Kidney (tissue), 14 donors: ENCODE data around the gene CHD9. TPM values are rescaled to one million over a fixed set of nuclear protein-coding genes. Genes with fewer than 3 reads are reported as not detected.

Experiments used
- DNase-seq, 5 donors: peaks; one replicate each; pipeline ENCODE4 v3.0.0-alpha.2; 2013 to 2020
- FAIRE-seq: peaks from 2 replicates; lab custom pipeline; 2012; peaks lifted over from hg19 to GRCh38; lab: Jason Lieb, UNC
- H3K27ac ChIP-seq, 2 donors: one replicate each; pipeline ENCODE4 v1.7.0; 2013; ENCODE audit warnings: low read depth in 2 of 2, low read length in 2 of 2, inconsistent platforms in 1 of 2
- H3K27me3 ChIP-seq: one replicate; pipeline ENCODE4 v1.7.1; 2013; ENCODE audit warnings: low read length, inconsistent platforms; ENCODE audit not compliant: control insufficient read depth, insufficient read depth
- H3K36me3 ChIP-seq, 3 donors: one replicate each; pipeline versions ENCODE4 v1.7.0 to v1.7.1; 2013; ENCODE audit warnings: low read length in 3 of 3, control low read depth in 1 of 3, inconsistent platforms in 1 of 3; ENCODE audit not compliant: insufficient read depth in 3 of 3, control insufficient read depth in 2 of 3
- H3K4me1 ChIP-seq, 3 donors: one replicate each; pipeline versions ENCODE4 v1.7.0 to v1.7.1; 2013; ENCODE audit warnings: low read length in 3 of 3, inconsistent platforms in 1 of 3, low read depth in 1 of 3; ENCODE audit not compliant: control insufficient read depth in 2 of 3, insufficient read depth in 2 of 3
- H3K4me3 ChIP-seq, 3 donors: one replicate each; pipeline versions ENCODE4 v1.7.0 to v1.8.1; 2013; ENCODE audit warnings: low read length in 3 of 3, control low read depth in 1 of 3, inconsistent platforms in 1 of 3
- H3K9ac ChIP-seq, 3 donors: one replicate each; pipeline versions ENCODE4 v1.7.0 to v1.7.1; 2013; ENCODE audit warnings: low read length in 3 of 3, control low read depth in 1 of 3, inconsistent platforms in 1 of 3
- H3K9me3 ChIP-seq, 3 donors: one replicate each; pipeline versions ENCODE4 v1.7.0 to v1.7.1; 2013; ENCODE audit warnings: low read length in 3 of 3, control low read depth in 1 of 3, inconsistent platforms in 1 of 3; ENCODE audit not compliant: control insufficient read depth in 2 of 3, insufficient read depth in 1 of 3
- CTCF ChIP-seq: IDR thresholded peaks from 3 replicates; pipeline ENCODE4 v1.5.1; 2012; ENCODE audit warnings: mild to moderate bottlenecking, moderate library complexity, borderline replicate concordance; ENCODE audit not compliant: insufficient read depth; ENCODE audit errors: extremely low read depth
- intact Hi-C: fragments of 100-400 bp; cut with DNase I; formaldehyde crosslinking; loops from one replicate; pipeline ENCODE4 v1.11.1; 2022
- polyA plus RNA-seq: library from polyadenylated mRNA; stranded (reverse); fragments of 350-450 nt; fragmentation: Illumina TruSeq; extraction: RNeasy Lipid Tissue Mini Kit (QIAGEN cat#74804); gene quantifications from one replicate; pipeline ENCODE4 v1.2.3, GENCODE V29; 2014; ENCODE audit warnings: low read depth, low replicate concordance; ENCODE audit not compliant: insufficient read depth
- total RNA-seq: library from RNA; stranded (reverse); fragmentation: NEBNext Ultra II Directional; extraction: Animal tissue kit (Norgen Biotek cat#: 25700); gene quantifications from one replicate; pipeline ENCODE4 v1.2.1, GENCODE V29; 2021
- donor health status: control.
- donor health status: control.
- donor health status: control.
- donor health status: control.
- donor health status: control.
- donor health status: DM: yes; HTN: yes; CAD: no.
- donor health status: Normal renal cell carcinoma (clear cell type).

The CHD9 gene
- total and polyA plus RNA-seq, 2 donors from 2014 or later, result 9.4 to 83.7 TPM

GRCh38 chr16:53257001-53257400, 202.2 kb downstream of the CHD9 start:
- peaks cover 13 to 37% (median 30%) of the 10 kb centered on the region in 3 donors for H3K36me3 ChIP-seq

DNA sequence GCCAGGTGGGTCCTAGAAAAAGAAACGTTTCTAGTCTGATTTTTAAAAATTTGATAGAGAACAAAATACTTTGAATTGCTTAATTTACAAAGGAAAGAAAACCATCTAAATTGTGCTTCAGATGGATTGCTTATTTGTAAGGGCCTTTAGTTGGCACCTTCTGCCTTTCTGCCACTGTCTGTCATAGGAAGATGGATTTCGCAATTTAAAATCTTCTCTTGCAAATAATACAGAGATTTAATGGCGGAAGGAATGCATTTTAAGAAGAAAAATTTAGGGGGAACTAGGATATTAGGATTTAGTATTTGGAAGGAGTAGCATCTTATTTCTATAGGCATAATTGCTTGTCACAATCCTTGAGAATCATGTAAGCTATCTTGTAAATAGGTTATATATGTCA, 204.0 kb downstream of the CHD9 start:
- H3K9ac ChIP-seq, result no peak overlapping the region
- H3K36me3 ChIP-seq, result peaks cover 18 to 39% (median 19%) of the 10 kb centered on the region in 3 donors
- peaks cover 0 to 3% (median 0%) of the 10 kb centered on the region in 3 donors for H3K9me3 ChIP-seq
- no peaks in the 10 kb centered on the region for H3K4me1 ChIP-seq
- no peak overlapping the region for H3K27ac ChIP-seq
- intact Hi-C loops, result no loop called here
- no peak for DNase-seq
- TF ChIP-seq CTCF, result no peak
- FAIRE-seq, result no peak
- no peak overlapping the region for H3K4me3 ChIP-seq
- H3K27me3 ChIP-seq, result no peaks in the 10 kb centered on the region

More at GRCh38 chr16:53257001-53257400, 202.2 kb downstream of the CHD9 start:
- Histone ChIP-seq H3K4me3 (no peak overlapping the region), H3K4me1 (no peaks in the 10 kb centered on the region), H3K9me3 (peaks cover 0 to 3% (median 0%) of the 10 kb centered on the region in 3 donors), H3K27ac (no peak overlapping the region), H3K27me3 (no peaks in the 10 kb centered on the region), H3K9ac (no peak overlapping the region)
- FAIRE-seq (no peak), DNase-seq (no peak)
- intact Hi-C loops, result no loop called here
- TF ChIP-seq CTCF, result no peak

- Histone ChIP-seq H3K9me3 (peaks cover 0 to 3% (median 0%) of the 10 kb centered on the region in 3 donors), H3K4me1 (no peaks in the 10 kb centered on the region), H3K36me3 (peaks cover 15 to 38% (median 16%) of the 10 kb centered on the region in 3 donors), H3K4me3 (no peak overlapping the region), H3K27ac (no peak overlapping the region), H3K9ac (no peak overlapping the region), H3K27me3 (no peaks in the 10 kb centered on the region)
- FAIRE-seq (no peak), DNase-seq (no peak)
- no peak for TF ChIP-seq CTCF
- intact Hi-C loops, result no loop called here
Observed at GRCh38 chr16:53261276-53261675, 206.5 kb downstream of the CHD9 start.

GRCh38 chr16:53262645-53263044, 207.9 kb downstream of the CHD9 start:
- no peaks in the 10 kb centered on the region for H3K27me3 ChIP-seq
- peaks cover 11 to 38% (median 16%) of the 10 kb centered on the region in 3 donors for H3K36me3 ChIP-seq
- FAIRE-seq, result no peak
- intact Hi-C loops, result no loop called here
- H3K4me1 ChIP-seq, result no peaks in the 10 kb centered on the region
- H3K27ac ChIP-seq, result no peak overlapping the region
- H3K4me3 ChIP-seq, result no peak overlapping the region
- no peak for TF ChIP-seq CTCF
- H3K9ac ChIP-seq, result no peak overlapping the region
- no peak for DNase-seq
- H3K9me3 ChIP-seq, result peaks cover 0 to 3% (median 0%) of the 10 kb centered on the region in 3 donors
